ENCODE measurements around the gene PTPRR.

- TF ChIP-seq CTCF (IDR thresholded peaks at IDR 0.05) (no peak), POLR2AphosphoS5 (IDR thresholded peaks at IDR 0.05) (no peak), POLR2A (IDR thresholded peaks at IDR 0.05) (no peak)
These were observed 222.2 kb downstream of the PTPRR start for GRCh38 chr12:70698345-70698744.

Measured in stomach (tissue), 4 donors.